RWPE1 (cell line): ENCODE data around the gene CLEC4E.
"Not testable (repeated sequence)": the region's sequence is repeated elsewhere in the genome, so short reads cannot be mapped to it uniquely, and the experiment has no call there.

Experiments
- CTCF ChIA-PET: fragments of 350-600 bp; sonication (Branson Sonifier 250); formaldehyde crosslinking; extraction: SDS; loops from one replicate; lab custom pipeline; 2021; lab: Yijun Ruan, JAX
- POLR2A ChIA-PET: fragments of 400-600 bp; formaldehyde crosslinking; extraction: SDS; loops from one replicate; lab custom pipeline; 2020; ENCODE audit warnings: antibody characterized with exemption; ENCODE audit not compliant: low non-redundant PET; lab: Yijun Ruan, JAX
- DNase-seq: peaks from one replicate; pipeline ENCODE4 v3.0.0; 2012; ENCODE audit warnings: low spot score
- H3K27ac ChIP-seq: fragments of 450-650 bp; 2 replicates; pipeline ENCODE4 v1.5.1; 2017
- TF ChIP-seq, protein P1 (sequence below): fragments of 450-650 bp; conservative IDR thresholded peaks from 2 replicates; pipeline ENCODE4 v1.5.1; 2017; ENCODE audit warnings: low read depth, mild to moderate bottlenecking

Gene CLEC4E, protein sequence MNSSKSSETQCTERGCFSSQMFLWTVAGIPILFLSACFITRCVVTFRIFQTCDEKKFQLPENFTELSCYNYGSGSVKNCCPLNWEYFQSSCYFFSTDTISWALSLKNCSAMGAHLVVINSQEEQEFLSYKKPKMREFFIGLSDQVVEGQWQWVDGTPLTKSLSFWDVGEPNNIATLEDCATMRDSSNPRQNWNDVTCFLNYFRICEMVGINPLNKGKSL

DNA sequence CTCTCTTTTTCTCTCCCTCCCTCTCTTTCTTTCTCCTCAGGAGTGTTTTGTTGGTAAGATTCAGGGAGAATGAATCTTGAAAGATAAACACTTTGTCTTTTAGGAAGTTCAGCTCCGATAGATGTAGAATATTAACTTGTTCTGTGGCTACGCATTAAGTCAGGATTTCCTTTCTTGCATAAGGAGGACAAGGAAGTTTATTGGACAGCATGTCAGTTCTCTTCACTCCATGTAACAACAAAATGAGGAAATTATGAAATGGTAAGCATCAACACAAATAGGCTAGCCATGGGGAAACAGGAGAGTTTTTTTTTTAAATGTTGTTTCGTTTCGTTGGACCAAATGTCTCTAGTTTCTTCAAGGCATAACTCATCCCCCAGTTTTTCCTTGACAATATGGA lies at the start of gene CLEC4E:
Gene CLEC4E (minus strand): TSS at position 75 of the 400 bp plus-strand sequence. CDS start 108 bp downstream, outside the sequence.
- CTCF ChIA-PET, result interaction anchor here (0.5 kb wide), 1 partner anchor 66 kb away, joined by 3 read pairs; no protein-coding TSS in a partner anchor
- H3K27ac ChIP-seq, DNase-seq, POLR2A ChIA-PET: not testable (repeated sequence)

DNA sequence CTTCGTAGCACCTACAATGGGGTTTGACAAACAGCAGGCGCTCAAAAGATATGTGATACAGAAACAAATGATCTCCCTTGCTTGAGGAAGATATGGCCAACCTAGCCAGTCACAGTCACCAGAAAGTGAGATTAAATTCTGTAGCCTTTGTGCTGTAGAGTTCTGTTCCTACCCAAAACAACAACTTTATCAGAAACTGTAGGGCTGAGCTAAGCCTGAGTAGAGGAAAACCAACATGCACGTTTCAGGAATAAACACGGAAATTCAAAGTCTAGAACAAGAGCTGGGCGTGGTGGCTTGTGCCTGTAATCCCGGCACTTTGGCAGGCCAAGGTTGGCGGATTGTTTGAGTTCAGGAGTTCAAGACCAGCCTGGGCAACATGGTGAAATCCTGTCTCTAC lies 49.0 kb upstream of the CLEC4E start:
- no peak for DNase-seq
- TF ChIP-seq, protein P1, sequence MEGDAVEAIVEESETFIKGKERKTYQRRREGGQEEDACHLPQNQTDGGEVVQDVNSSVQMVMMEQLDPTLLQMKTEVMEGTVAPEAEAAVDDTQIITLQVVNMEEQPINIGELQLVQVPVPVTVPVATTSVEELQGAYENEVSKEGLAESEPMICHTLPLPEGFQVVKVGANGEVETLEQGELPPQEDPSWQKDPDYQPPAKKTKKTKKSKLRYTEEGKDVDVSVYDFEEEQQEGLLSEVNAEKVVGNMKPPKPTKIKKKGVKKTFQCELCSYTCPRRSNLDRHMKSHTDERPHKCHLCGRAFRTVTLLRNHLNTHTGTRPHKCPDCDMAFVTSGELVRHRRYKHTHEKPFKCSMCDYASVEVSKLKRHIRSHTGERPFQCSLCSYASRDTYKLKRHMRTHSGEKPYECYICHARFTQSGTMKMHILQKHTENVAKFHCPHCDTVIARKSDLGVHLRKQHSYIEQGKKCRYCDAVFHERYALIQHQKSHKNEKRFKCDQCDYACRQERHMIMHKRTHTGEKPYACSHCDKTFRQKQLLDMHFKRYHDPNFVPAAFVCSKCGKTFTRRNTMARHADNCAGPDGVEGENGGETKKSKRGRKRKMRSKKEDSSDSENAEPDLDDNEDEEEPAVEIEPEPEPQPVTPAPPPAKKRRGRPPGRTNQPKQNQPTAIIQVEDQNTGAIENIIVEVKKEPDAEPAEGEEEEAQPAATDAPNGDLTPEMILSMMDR, result no peak
- no peak overlapping the region for H3K27ac ChIP-seq
- ChIA-PET CTCF (no interaction called here), POLR2A (no interaction called here)

DNA sequence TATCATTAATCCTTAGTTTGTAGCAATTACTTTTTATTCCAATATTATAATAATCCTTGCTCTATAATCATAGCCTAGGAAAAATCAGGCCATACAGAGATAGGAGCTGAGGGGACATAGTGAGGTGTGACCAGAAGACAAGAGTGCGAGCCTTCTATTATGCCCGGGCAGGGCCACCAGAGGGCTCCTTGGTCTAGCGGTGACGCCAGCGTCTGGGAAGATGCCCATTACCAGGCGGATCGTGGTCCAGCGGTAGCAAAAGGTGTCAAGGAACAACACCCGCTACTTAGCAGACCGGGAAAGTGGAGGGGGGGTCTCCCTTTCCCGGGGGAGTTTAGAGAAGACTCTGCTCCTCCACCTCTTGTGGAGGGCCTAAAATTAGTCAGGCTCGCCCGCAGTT lies 43.8 kb upstream of the CLEC4E start:
- POLR2A ChIA-PET, DNase-seq, CTCF ChIA-PET, H3K27ac ChIP-seq: not testable (repeated sequence)

DNA sequence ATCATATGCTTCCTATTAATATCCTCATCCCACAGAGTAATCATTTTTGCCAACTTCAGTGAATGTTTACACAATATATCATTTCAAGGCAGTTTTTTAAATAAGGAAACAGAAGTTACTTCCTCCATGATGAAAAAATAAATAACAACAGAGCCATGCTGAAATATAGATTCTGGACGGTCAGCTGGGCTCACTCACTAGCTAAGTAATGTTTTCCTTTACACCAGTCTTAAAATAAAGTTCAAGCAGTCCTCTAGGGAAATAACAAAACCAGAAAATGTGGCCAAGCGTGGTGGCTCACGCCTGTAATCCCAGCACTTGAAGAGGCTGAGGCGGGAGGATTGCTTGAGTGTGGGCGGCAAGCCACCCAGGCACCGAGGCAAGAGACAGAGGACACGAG lies 43.3 kb upstream of the CLEC4E start:
- ChIA-PET POLR2A (no interaction called here), CTCF (no interaction called here)
- DNase-seq, result no peak
- H3K27ac ChIP-seq, result no peak overlapping the region
- TF ChIP-seq, protein P1, result no peak

DNA sequence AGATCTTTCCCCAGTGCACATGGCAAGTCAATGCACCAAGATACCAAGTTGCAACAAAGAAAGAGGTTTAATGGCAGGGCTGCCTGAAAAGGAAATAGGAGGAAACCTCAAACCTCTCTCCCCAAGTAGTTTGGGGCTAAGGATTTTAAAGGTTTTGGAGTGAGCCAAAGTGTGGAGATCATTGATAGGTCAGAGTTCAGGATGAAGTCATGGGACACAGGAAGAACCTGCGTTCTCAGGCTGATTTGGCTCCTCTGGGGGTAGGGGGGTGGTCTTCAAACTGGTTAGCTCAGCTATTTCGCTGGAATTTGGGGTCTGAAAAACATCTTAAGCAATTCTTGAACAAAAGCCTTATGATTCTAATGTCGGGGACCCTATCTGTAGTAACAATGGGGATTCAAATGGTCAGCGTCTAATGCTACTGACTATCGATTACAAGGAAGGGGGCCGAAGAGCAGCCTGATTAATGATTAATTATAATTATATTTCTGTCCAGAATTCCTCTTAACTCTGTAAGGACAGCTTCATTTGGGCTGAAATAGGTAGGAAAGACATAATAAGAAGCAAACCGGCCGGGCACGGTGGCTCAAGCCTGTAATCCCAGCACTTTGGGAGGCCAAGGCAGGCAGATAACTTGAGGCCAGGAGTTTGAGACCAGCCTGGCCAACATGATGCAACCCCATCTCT lies 40.5 kb upstream of the CLEC4E start:
- ChIA-PET CTCF (no interaction called here), POLR2A (no interaction called here)
- no peak overlapping the region for H3K27ac ChIP-seq
- no peak for DNase-seq
- TF ChIP-seq, protein P1, result no peak

DNA sequence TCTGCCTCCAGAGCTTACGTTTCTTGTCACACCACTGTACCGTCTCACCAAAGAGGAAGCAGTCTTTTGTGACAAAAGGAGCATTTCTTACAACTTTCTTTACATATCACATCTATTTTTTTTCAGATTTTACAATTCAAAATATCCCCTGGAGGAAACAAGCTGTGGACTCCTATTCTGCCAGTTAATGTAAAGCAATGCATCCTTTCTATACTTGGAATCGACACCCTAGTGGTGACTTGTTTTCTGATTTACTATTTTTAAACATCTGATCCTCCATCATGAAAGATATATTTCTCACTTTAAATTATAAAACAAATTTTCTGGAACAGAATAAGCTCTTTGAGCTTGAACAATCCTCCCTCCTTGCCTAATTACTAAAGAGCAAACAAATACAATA lies 37.2 kb upstream of the CLEC4E start:
- ChIA-PET CTCF (no interaction called here), POLR2A (no interaction called here)
- no peak for DNase-seq
- H3K27ac ChIP-seq, result no peak overlapping the region
- TF ChIP-seq, protein P1, result no peak

DNA sequence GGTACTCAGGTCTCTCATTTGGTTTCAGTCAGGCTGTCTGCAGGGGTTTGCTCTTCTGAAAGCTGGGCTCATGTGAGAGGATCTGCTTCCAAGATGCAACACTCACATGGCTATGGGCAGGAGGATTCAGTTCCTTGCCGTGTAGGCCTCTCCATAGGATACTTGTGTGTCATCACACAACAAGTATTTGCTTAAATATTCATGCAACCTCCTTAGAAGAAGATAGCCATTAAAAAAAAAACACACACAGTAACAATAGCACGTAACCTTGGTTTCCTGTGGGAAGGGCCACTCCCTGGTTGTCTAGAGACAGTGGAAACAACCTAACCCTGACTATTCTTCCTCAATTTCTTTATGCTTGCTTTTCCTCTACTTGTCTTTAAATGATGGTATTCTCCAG lies 31.8 kb upstream of the CLEC4E start:
- no peak for DNase-seq
- ChIA-PET POLR2A (no interaction called here), CTCF (interaction anchor here (0.8 kb wide), 1 partner anchor 28 kb away, joined by 8 read pairs; no protein-coding TSS in a partner anchor)
- H3K27ac ChIP-seq, result no peak overlapping the region
- TF ChIP-seq, protein P1, result no peak
